ENCODE measurements around the gene SMIM12.

SMIM12 gene

DNA sequence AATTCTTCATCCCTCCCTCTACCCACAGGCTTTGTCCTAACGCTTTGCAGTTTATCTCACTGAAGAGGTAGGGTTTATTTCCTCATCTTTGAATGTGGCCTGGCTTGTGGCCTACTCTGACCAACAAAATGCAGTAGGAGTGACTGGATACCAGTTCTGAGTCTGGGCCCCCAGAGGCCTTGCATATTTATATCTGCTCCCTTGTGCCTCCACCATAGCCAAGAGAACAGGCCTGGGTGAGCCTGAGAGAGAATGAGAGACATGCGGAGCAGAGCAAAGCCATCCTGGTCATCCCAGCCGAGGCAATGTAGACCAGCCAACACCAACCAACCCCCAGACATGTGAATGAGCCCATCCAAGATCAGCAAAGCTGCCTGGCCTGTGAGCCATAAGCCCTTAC lies 30.3 kb downstream of the SMIM12 start:
- H3K36me3 ChIP-seq (ENCODE audit: insufficient read depth), result no peaks in the 10 kb centered on the region
- no peaks in the 10 kb centered on the region for H3K4me1 ChIP-seq (ENCODE audit: low read depth, poor library complexity, severe bottlenecking)
- no peaks in the 10 kb centered on the region for H3K79me2 ChIP-seq (ENCODE audit: insufficient read depth, low read depth)
- H2AFZ ChIP-seq (ENCODE audit: low read depth), result no peak overlapping the region
- no peak overlapping the region for H3K27ac ChIP-seq
- H3K4me2 ChIP-seq, result no peak overlapping the region
- TF ChIP-seq, protein P1, sequence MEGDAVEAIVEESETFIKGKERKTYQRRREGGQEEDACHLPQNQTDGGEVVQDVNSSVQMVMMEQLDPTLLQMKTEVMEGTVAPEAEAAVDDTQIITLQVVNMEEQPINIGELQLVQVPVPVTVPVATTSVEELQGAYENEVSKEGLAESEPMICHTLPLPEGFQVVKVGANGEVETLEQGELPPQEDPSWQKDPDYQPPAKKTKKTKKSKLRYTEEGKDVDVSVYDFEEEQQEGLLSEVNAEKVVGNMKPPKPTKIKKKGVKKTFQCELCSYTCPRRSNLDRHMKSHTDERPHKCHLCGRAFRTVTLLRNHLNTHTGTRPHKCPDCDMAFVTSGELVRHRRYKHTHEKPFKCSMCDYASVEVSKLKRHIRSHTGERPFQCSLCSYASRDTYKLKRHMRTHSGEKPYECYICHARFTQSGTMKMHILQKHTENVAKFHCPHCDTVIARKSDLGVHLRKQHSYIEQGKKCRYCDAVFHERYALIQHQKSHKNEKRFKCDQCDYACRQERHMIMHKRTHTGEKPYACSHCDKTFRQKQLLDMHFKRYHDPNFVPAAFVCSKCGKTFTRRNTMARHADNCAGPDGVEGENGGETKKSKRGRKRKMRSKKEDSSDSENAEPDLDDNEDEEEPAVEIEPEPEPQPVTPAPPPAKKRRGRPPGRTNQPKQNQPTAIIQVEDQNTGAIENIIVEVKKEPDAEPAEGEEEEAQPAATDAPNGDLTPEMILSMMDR (conservative IDR thresholded peaks at IDR 0.05; ENCODE audit: low read depth, low read length), result no peak
- H3K4me3 ChIP-seq (IDR thresholded peaks at IDR 0.05; ENCODE audit: insufficient read depth, low read depth, low read length), result no peak overlapping the region
- H3K27me3 ChIP-seq (ENCODE audit: insufficient read depth, low read depth), result no peaks in the 10 kb centered on the region
- no peaks in the 10 kb centered on the region for H4K20me1 ChIP-seq (ENCODE audit: insufficient read depth)
- no peak overlapping the region for H3K9ac ChIP-seq

DNA sequence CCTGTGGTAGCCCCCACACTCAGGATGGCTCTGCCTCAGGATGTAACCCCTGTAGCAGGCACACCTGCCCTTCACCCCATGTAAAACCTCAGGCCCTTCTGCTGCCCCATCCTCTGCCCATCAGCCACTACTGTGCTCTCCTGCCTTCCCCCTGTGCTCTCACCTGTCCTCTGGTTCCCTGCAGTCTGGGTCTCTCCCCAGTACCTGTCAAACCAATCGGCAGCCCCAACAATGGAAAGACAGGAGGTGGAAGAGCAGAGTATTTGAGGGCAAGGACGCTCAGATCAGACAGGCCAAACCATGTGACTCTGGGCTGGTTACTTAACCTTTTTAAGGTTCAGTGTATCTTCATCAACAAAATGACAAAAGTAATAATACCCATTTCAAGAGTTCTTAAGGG lies 30.9 kb downstream of the SMIM12 start:
- H3K4me3 ChIP-seq (IDR thresholded peaks at IDR 0.05; ENCODE audit: insufficient read depth, low read depth, low read length), result no peak overlapping the region
- no peak overlapping the region for H3K9ac ChIP-seq
- no peaks in the 10 kb centered on the region for H3K27me3 ChIP-seq (ENCODE audit: insufficient read depth, low read depth)
- H3K36me3 ChIP-seq (ENCODE audit: insufficient read depth), result no peaks in the 10 kb centered on the region
- TF ChIP-seq, protein P1 (conservative IDR thresholded peaks at IDR 0.05; ENCODE audit: low read depth, low read length), result no peak
- H3K4me2 ChIP-seq, result no peak overlapping the region
- no peaks in the 10 kb centered on the region for H3K79me2 ChIP-seq (ENCODE audit: insufficient read depth, low read depth)
- H2AFZ ChIP-seq (ENCODE audit: low read depth), result no peak overlapping the region
- H3K27ac ChIP-seq, result no peak overlapping the region
- no peaks in the 10 kb centered on the region for H3K4me1 ChIP-seq (ENCODE audit: low read depth, poor library complexity, severe bottlenecking)
- no peaks in the 10 kb centered on the region for H4K20me1 ChIP-seq (ENCODE audit: insufficient read depth)

DNA sequence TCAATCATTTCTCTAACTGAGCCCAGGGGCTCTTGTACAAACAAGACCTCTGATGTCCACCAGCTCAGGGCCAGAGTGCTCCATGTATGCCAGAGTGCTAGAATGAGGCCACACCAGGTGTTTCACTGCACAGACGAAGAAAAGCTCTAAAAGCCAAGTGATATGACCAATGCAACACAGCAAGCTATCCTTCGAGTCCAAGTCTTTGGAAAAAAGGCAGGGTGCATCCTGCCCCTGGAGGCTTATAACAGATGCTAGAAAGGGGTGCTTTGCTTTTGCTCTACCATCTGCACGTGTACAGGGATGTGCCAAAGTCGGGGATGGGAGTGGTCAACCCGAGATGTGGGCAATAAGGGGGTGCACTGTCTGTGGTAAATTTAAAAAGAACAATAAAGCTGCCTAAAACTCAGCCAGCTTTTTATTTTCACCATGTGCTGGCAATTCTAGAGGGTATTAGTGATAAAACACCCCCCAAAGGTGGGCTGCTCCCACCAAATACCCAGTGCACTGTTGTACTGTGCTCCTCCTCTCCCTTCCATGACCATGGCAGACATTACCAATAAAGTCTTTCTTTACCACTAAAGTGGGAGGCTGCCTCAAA lies 32.1 kb downstream of the SMIM12 start:
- Histone ChIP-seq H3K4me1 (ENCODE audit: low read depth, poor library complexity, severe bottlenecking) (no peaks in the 10 kb centered on the region), H4K20me1 (ENCODE audit: insufficient read depth) (no peaks in the 10 kb centered on the region), H2AFZ (ENCODE audit: low read depth) (no peak overlapping the region), H3K4me3 (IDR thresholded peaks at IDR 0.05; ENCODE audit: insufficient read depth, low read depth, low read length) (no peak overlapping the region), H3K27ac (no peak overlapping the region), H3K9ac (no peak overlapping the region), H3K4me2 (no peak overlapping the region), H3K79me2 (ENCODE audit: insufficient read depth, low read depth) (no peaks in the 10 kb centered on the region), H3K27me3 (ENCODE audit: insufficient read depth, low read depth) (no peaks in the 10 kb centered on the region), H3K36me3 (ENCODE audit: insufficient read depth) (no peaks in the 10 kb centered on the region)
- TF ChIP-seq, protein P1 (conservative IDR thresholded peaks at IDR 0.05; ENCODE audit: low read depth, low read length), result no peak

- Histone ChIP-seq H3K4me2 (no peak overlapping the region), H3K27me3 (ENCODE audit: insufficient read depth, low read depth) (no peaks in the 10 kb centered on the region), H3K4me1 (ENCODE audit: low read depth, poor library complexity, severe bottlenecking) (no peaks in the 10 kb centered on the region), H3K9ac (no peak overlapping the region), H2AFZ (ENCODE audit: low read depth) (no peak overlapping the region), H4K20me1 (ENCODE audit: insufficient read depth) (no peaks in the 10 kb centered on the region), H3K4me3 (IDR thresholded peaks at IDR 0.05; ENCODE audit: insufficient read depth, low read depth, low read length) (no peak overlapping the region), H3K27ac (no peak overlapping the region), H3K79me2 (ENCODE audit: insufficient read depth, low read depth) (no peaks in the 10 kb centered on the region), H3K36me3 (ENCODE audit: insufficient read depth) (no peaks in the 10 kb centered on the region)
- TF ChIP-seq, protein P1 (conservative IDR thresholded peaks at IDR 0.05; ENCODE audit: low read depth, low read length), result no peak
Observed at GRCh38 chr1:34825455-34826091, 34.0 kb downstream of the SMIM12 start.

All from KMS-11 (cell line).